ENCODE data around the gene OR4C46. TPM values are rescaled to one million over a fixed set of nuclear protein-coding genes. Genes with fewer than 3 reads are reported as not detected.
"Not testable (repeated sequence)": the region's sequence is repeated elsewhere in the genome, so short reads cannot be mapped to it uniquely, and the experiment has no call there.

Gene OR4C46
- not detected in 3 replicates for total RNA-seq

GRCh38 chr11:54603898-54604297 is at the start of gene OR4C46:
OR4C46 (minus strand) TSS chr11:54603998; CDS start chr11:54603998, 0 bp downstream.
- Mint-ChIP-seq H3K36me3 (peaks cover 1% of the 10 kb centered on the region), H3K27me3 (ENCODE audit: low read depth) (no peaks in the 10 kb centered on the region), H3K4me1 (no peaks in the 10 kb centered on the region), H3K4me3 (no peak within 1 kb of the TSS), H3K9me3 (peaks cover 60% of the 10 kb centered on the region), H3K27ac (no peak within 1 kb of the TSS)
- no peak for TF ChIP-seq CTCF (IDR thresholded peaks at IDR 0.05; ENCODE audit: unreplicated experiment)
- DNase-seq (ENCODE audit: low spot score in 2 of 2, unreplicated experiment in 2 of 2): no peak

- DNase-seq (ENCODE audit: low spot score in 2 of 2, unreplicated experiment in 2 of 2); H3K36me3 Mint-ChIP-seq: not testable (repeated sequence)
These were observed 41.8 kb upstream of the OR4C46 start for GRCh38 chr11:54645606-54646005.

GRCh38 chr11:54561439-54561838 is 42.4 kb downstream of the OR4C46 start:
- not testable (repeated sequence) for H3K4me1 Mint-ChIP-seq; H3K27me3 Mint-ChIP-seq (ENCODE audit: low read depth); H3K27ac Mint-ChIP-seq; H3K36me3 Mint-ChIP-seq; DNase-seq (ENCODE audit: low spot score in 2 of 2, unreplicated experiment in 2 of 2); H3K4me3 Mint-ChIP-seq
- peaks cover 70% of the 10 kb centered on the region for H3K9me3 Mint-ChIP-seq

More at GRCh38 chr11:54645606-54646005, 41.8 kb upstream of the OR4C46 start:
- not testable (repeated sequence) for H3K4me1 Mint-ChIP-seq; H3K27ac Mint-ChIP-seq; H3K27me3 Mint-ChIP-seq (ENCODE audit: low read depth); H3K4me3 Mint-ChIP-seq
- peaks cover 64% of the 10 kb centered on the region for H3K9me3 Mint-ChIP-seq

GRCh38 chr11:54558919-54559318 is 44.9 kb downstream of the OR4C46 start:
- TF ChIP-seq CTCF (IDR thresholded peaks at IDR 0.05; ENCODE audit: unreplicated experiment): no peak
- no peaks in the 10 kb centered on the region for H3K27me3 Mint-ChIP-seq (ENCODE audit: low read depth)
- H3K9me3 Mint-ChIP-seq: peaks cover 56% of the 10 kb centered on the region
- peaks cover 5% of the 10 kb centered on the region for H3K36me3 Mint-ChIP-seq
- H3K4me3 Mint-ChIP-seq: no peak overlapping the region
- H3K27ac Mint-ChIP-seq: no peak overlapping the region
- no peak for DNase-seq (ENCODE audit: low spot score in 2 of 2, unreplicated experiment in 2 of 2)
- no peaks in the 10 kb centered on the region for H3K4me1 Mint-ChIP-seq

- Mint-ChIP-seq H3K27ac (no peak overlapping the region), H3K36me3 (peaks cover 5% of the 10 kb centered on the region), H3K4me3 (no peak overlapping the region), H3K27me3 (ENCODE audit: low read depth) (no peaks in the 10 kb centered on the region), H3K4me1 (no peaks in the 10 kb centered on the region), H3K9me3 (peaks cover 56% of the 10 kb centered on the region)
- TF ChIP-seq CTCF (IDR thresholded peaks at IDR 0.05; ENCODE audit: unreplicated experiment): no peak
- no peak for DNase-seq (ENCODE audit: low spot score in 2 of 2, unreplicated experiment in 2 of 2)
These were observed 45.4 kb downstream of the OR4C46 start for GRCh38 chr11:54558407-54558806.

Other genes with a start within 250 kb of the OR4C46 start
- not detected in 3 replicates for gene OR4A5, start 102.8 kb upstream of the OR4C46 start, total RNA-seq

Measured in mesothelial cell of epicardium (in vitro differentiated cells).